CD4-positive, alpha-beta memory T cell (primary cell): Measurements from ENCODE around the gene PRSS38. TPM values are rescaled to one million over a fixed set of nuclear protein-coding genes. Genes with fewer than 3 reads are reported as not detected.

Experiments used
- CTCF ChIA-PET: fragments of 350-600 bp; sonication (Branson Sonifier 250); formaldehyde crosslinking; loops from one replicate; lab custom pipeline; 2021; ENCODE audit warnings: inconsistent platforms; ENCODE audit not compliant: partially characterized antibody; lab: Charles Lee
- POLR2A ChIA-PET: fragments of 350-600 bp; sonication (Branson Sonifier 250); formaldehyde crosslinking; loops from one replicate; lab custom pipeline; 2021; ENCODE audit not compliant: partially characterized antibody; lab: Charles Lee
- DNase-seq, 5 donors: peaks; one replicate each; pipeline versions ENCODE4 v3.0.0 to v3.0.0-alpha.2; 2020 to 2022; ENCODE audit warnings: mixed read lengths in 1 of 5
- H3K27ac ChIP-seq: one replicate; pipeline ENCODE4 v1.7.0; 2013; ENCODE audit warnings: low read depth, low read length
- H3K27me3 ChIP-seq: 2 replicates; pipeline ENCODE4 v1.7.0; 2013; ENCODE audit warnings: mild to moderate bottlenecking, low read length, moderate library complexity; ENCODE audit not compliant: insufficient read depth
- H3K36me3 ChIP-seq: 2 replicates; pipeline ENCODE4 v1.7.0; 2013; ENCODE audit warnings: mild to moderate bottlenecking, low read length, moderate library complexity; ENCODE audit not compliant: insufficient read depth
- H3K4me1 ChIP-seq: 2 replicates; pipeline ENCODE4 v1.7.0; 2013; ENCODE audit warnings: mild to moderate bottlenecking, low read length, moderate library complexity; ENCODE audit not compliant: insufficient read depth
- H3K4me3 ChIP-seq, 2 donors: one replicate each; pipeline ENCODE4 v1.7.0; 2013; ENCODE audit warnings: low read length in 2 of 2, mild to moderate bottlenecking in 1 of 2
- H3K9me3 ChIP-seq, 2 donors: one replicate each; pipeline ENCODE4 v1.7.0; 2013; ENCODE audit warnings: low read length in 2 of 2, control low read depth in 1 of 2; ENCODE audit not compliant: control insufficient read depth in 1 of 2
- H3K27ac Mint-ChIP-seq, 7 donors: one replicate each; pipeline ENCODE4 v1.8.0; 2020 to 2021; ENCODE audit warnings: mixed read lengths in 7 of 7, mild to moderate bottlenecking in 6 of 7, inconsistent platforms in 3 of 7, moderate library complexity in 3 of 7
- H3K27me3 Mint-ChIP-seq, 2 donors: one replicate each; pipeline ENCODE4 v1.8.0; 2020 to 2021; ENCODE audit warnings: mixed read lengths in 2 of 2
- H3K36me3 Mint-ChIP-seq, 2 donors: one replicate each; pipeline ENCODE4 v1.8.0; 2020 to 2021; ENCODE audit warnings: mixed read lengths in 2 of 2, inconsistent platforms in 1 of 2, mild to moderate bottlenecking in 1 of 2
- H3K4me1 Mint-ChIP-seq, 4 donors: one replicate each; pipeline ENCODE4 v1.8.0; 2020 to 2021; ENCODE audit warnings: mixed read lengths in 4 of 4, mild to moderate bottlenecking in 1 of 4
- H3K4me3 Mint-ChIP-seq, 8 donors: one replicate each; pipeline ENCODE4 v1.8.0; 2020 to 2021; ENCODE audit warnings: mixed read lengths in 8 of 8, mild to moderate bottlenecking in 7 of 8, moderate library complexity in 6 of 8, inconsistent platforms in 3 of 8
- H3K9me3 Mint-ChIP-seq, 8 donors: one replicate each; pipeline ENCODE4 v1.8.0; 2020 to 2021; ENCODE audit warnings: mixed read lengths in 8 of 8, mild to moderate bottlenecking in 5 of 8, inconsistent platforms in 3 of 8, moderate library complexity in 1 of 8
- intact Hi-C: fragments of 100-400 bp; cut with micrococcal nuclease; formaldehyde crosslinking; loops from one replicate; pipeline ENCODE4 v1.15.1; 2023
- polyA plus RNA-seq, 2 donors: library from polyadenylated mRNA; unstranded; fragments of 300-500 nt; fragmentation: Illumina TruSeq; gene quantifications; one replicate each; pipeline ENCODE4 v1.2.3, GENCODE V29; 2021
- total RNA-seq, 2 experiments: library from RNA; stranded (reverse); gene quantifications; one replicate each; pipeline ENCODE4 v1.2.3, GENCODE V29; 2021

The PRSS38 gene
- total and polyA plus RNA-seq, 4 experiments from 2014 or later: not detected

DNA sequence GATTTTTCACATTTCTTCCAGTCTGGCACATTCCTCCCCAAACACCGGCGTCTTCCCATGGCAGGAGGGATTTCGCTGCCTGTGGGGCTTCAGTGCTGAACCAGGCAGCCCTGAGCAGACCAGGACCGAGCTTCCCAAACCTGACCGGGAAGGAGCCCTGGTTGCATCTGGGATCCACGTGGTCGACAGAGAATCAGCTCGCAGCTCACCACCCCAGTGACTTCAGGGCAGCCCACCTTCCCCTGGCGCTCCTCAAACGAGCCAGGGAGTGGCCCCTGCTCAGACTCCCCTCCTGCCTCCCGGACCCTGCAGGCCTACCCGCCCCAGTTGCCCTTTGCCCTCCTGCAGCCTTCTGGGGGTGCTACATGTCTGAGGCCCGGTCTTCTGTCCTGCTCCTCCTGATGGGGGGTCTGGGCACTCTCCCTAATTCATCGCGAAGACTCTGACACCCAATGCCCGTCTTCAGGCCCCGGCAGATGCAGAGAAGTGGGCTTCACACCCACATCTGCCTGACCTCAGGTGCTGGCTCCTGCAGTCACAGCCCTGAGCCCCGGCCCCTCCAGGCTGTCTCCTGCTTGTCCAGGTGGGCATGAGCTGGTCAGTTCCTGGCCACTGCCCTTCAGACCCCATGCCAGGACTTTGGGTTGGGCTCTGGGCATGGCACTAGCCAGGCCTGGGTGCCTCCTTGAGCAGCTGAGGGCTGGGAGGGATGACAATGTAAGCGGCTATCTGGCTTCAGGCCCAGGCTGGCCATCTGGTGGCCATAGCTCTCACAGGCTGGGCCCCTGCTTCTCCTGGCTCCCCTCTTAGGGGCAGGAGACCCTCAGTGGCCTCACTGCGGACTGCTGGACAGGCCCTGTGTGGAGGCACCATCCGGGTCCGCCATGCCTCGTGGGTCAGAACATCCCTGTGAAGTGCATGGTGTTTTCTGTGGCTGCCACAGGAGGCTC is 26.1 kb upstream of the PRSS38 start:
- no peaks in the 10 kb centered on the region for H3K9me3 ChIP-seq
- peak overlapping the region; percentile 79 to 93 (median 84) for H3K4me3 Mint-ChIP-seq
- H3K27me3 Mint-ChIP-seq: no peaks in the 10 kb centered on the region
- no peaks in the 10 kb centered on the region for H3K27me3 ChIP-seq
- H3K36me3 Mint-ChIP-seq: no peaks in the 10 kb centered on the region
- ChIA-PET POLR2A (interaction anchor here (1.3 to 3.4 kb wide), 3 partner anchors 15 to 81 kb away, joined by 6 to 38 read pairs (median 15); no protein-coding TSS in a partner anchor), CTCF (interaction anchor here (4.2 kb wide), 1 partner anchor 25 kb away, joined by 43 read pairs; no protein-coding TSS in a partner anchor)
- intact Hi-C loops: loop anchor here (2.0 to 5.0 kb wide), 3 partner anchors 55 to 378 kb away; partner anchors contain the start of genes IBA57, JMJD4 and SNAP47
- peak overlapping the region; percentile 47 for H3K27ac ChIP-seq
- H3K4me1 Mint-ChIP-seq: peaks cover 13 to 46% (median 22%) of the 10 kb centered on the region in 4 donors
- H3K4me3 ChIP-seq: peak overlapping the region in 1 of 2 donors; percentile 62
- H3K27ac Mint-ChIP-seq: peak overlapping the region in 5 of 7 donors; percentile 47 to 86 (median 75)
- peaks cover 28% of the 10 kb centered on the region for H3K4me1 ChIP-seq
- H3K36me3 ChIP-seq: no peaks in the 10 kb centered on the region
- no peak for DNase-seq
- H3K9me3 Mint-ChIP-seq: no peaks in the 10 kb centered on the region

DNA sequence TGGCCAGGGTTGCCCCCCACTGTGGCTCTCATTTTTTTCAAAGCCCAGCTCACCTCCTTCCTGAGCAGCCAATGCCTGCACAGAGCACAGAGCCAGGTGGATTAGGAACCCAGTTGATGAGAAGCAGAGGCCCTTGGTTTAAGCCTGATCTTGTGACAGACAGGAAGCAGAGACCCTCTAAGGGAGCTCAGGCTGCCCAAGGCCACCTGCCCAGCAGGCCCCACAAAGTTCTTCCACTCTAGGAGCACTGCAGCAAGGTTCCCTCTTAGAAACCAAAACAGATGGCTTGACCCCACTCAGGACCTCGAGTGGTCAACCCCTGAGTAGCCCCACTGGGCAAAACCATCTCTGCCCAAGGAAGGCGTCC is 25.5 kb upstream of the PRSS38 start:
- no peaks in the 10 kb centered on the region for H3K9me3 ChIP-seq
- ChIA-PET POLR2A (interaction anchor here (1.0 to 3.4 kb wide), 4 partner anchors 16 to 80 kb away, joined by 3 to 38 read pairs (median 10); no protein-coding TSS in a partner anchor), CTCF (interaction anchor here (4.2 kb wide), 1 partner anchor 26 kb away, joined by 43 read pairs; no protein-coding TSS in a partner anchor)
- Mint-ChIP-seq H3K9me3 (no peaks in the 10 kb centered on the region), H3K27me3 (peaks cover 0 to 2% of the 10 kb centered on the region in 2 donors), H3K36me3 (no peaks in the 10 kb centered on the region), H3K4me1 (peaks cover 13 to 46% (median 22%) of the 10 kb centered on the region in 4 donors), H3K27ac (peak overlapping the region in 1 of 7 donors; percentile 22), H3K4me3 (no peak overlapping the region)
- no peaks in the 10 kb centered on the region for H3K27me3 ChIP-seq
- DNase-seq: no peak
- H3K27ac ChIP-seq: no peak overlapping the region
- intact Hi-C loops: no loop called here
- no peaks in the 10 kb centered on the region for H3K36me3 ChIP-seq
- H3K4me3 ChIP-seq: no peak overlapping the region
- peaks cover 28% of the 10 kb centered on the region for H3K4me1 ChIP-seq

DNA sequence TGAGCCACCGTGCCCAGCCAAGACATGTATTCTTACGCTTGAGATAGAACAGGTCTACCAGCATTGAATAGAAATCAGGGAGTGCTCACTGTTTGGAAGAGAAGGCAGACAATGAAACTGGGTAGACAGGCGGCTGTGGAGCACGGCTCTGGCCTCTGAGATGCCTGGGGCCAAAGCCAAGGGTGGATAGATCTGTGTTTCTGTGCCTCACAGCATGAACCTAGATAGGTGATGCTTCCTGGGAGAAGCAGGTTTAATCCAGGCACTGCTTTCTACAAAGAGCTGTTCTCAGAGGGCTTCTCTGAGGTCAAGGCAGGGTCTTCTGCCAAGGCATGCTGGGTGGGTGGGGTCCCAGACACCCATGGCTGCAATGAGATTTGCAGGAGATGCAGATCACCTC is 24.6 kb upstream of the PRSS38 start:
- Mint-ChIP-seq H3K27ac (peak overlapping the region in 4 of 7 donors; percentile 10 to 82 (median 52)), H3K4me3 (peak overlapping the region in 2 of 8 donors; percentile 57 to 60), H3K27me3 (peaks cover 0 to 2% of the 10 kb centered on the region in 2 donors), H3K4me1 (peaks cover 12 to 41% (median 21%) of the 10 kb centered on the region in 4 donors), H3K36me3 (no peaks in the 10 kb centered on the region), H3K9me3 (no peaks in the 10 kb centered on the region)
- intact Hi-C loops: no loop called here
- Histone ChIP-seq H3K4me1 (peaks cover 28% of the 10 kb centered on the region), H3K27me3 (no peaks in the 10 kb centered on the region), H3K9me3 (no peaks in the 10 kb centered on the region), H3K4me3 (no peak overlapping the region), H3K36me3 (no peaks in the 10 kb centered on the region), H3K27ac (no peak overlapping the region)
- ChIA-PET CTCF (no interaction called here), POLR2A (interaction anchor here (1.0 kb wide), 1 partner anchor 25 kb away, joined by 3 read pairs; no protein-coding TSS in a partner anchor)
- no peak for DNase-seq

DNA sequence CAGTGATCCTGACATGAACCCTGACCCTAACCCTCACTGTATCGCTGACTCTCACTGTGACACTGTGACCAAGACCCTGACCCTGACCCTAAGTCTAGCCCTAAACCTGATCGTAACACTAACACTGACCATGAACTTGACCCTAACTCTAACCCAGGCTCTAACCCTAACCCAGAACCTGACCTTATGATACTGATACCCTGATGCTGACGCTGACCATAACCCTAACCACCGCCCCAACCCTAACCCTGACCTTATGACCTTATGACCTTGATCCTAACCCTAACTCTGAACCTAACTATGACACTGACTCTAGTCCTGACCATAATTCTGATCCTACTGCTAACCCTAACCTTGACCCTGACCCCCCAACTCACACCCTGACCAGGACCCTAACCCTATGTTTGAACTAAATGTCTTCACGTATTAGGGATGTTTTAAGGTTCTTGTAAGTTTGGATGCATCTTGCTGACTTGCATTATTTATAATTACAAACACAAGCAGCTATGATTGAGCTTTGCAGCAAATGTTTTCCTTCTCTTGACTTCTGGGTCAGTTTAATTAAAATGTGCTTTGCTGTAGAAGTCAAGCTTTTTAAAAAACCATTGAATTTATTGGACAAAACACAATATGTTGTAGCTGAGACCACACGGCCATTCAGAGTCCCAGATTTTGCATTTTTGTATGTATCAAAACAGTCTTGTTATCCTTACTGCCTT is 23.9 kb upstream of the PRSS38 start:
- Histone ChIP-seq H3K27me3 (no peaks in the 10 kb centered on the region), H3K9me3 (no peaks in the 10 kb centered on the region), H3K36me3 (no peaks in the 10 kb centered on the region), H3K4me3 (no peak overlapping the region), H3K4me1 (peaks cover 23% of the 10 kb centered on the region), H3K27ac (no peak overlapping the region)
- Mint-ChIP-seq H3K9me3 (no peaks in the 10 kb centered on the region), H3K4me3 (peak overlapping the region in 1 of 8 donors; percentile 55), H3K36me3 (no peaks in the 10 kb centered on the region), H3K27ac (peak overlapping the region in 6 of 7 donors; percentile 0 to 71 (median 45)), H3K4me1 (peaks cover 8 to 37% (median 17%) of the 10 kb centered on the region in 4 donors), H3K27me3 (peaks cover 0 to 2% of the 10 kb centered on the region in 2 donors)
- ChIA-PET POLR2A (no interaction called here), CTCF (no interaction called here)
- DNase-seq: no peak
- intact Hi-C loops: no loop called here

DNA sequence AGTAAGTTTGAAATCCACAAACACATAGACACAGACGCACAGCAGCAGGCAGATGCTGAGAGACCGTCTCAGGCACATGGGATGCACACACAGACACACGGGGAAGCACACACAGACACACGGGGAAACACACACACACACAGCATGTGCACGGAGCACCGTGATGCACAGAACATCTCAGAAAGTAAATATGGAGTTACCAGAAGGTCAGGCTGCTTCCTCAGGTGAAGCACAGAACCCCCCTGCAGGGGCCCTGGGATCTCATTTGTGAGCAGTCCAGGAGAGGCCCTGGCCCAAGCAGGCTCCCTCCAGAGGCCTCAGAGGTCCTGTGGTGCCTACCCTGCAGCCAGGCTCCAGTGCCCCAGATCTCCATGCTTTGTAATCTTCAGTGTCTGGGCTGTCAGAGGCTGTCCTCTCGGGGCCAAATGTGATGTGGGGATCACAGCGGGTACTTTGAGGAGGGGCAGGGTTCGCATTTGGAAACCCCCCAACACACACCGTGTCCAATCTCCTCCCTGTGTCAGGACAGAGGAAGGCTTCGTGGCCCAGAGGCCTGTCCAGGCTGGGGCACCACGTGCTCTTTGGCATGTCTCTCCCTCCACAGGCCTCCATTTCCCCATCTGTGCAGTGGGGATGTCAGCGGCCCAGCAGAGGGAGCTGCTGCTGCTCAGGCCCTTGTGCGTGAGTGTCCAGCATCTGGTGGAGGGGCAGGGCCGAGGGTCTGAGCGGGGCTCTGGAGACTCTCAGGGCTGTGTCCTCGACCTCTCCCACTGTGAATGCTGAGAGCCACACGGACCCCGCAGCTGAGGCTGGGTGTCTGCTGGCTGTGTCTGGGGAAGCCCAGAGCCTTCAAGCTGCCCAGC is 23.0 kb upstream of the PRSS38 start:
- Mint-ChIP-seq H3K36me3 (no peaks in the 10 kb centered on the region), H3K9me3 (no peaks in the 10 kb centered on the region), H3K4me1 (peaks cover 4 to 28% (median 11%) of the 10 kb centered on the region in 4 donors), H3K27me3 (peaks cover 0 to 2% of the 10 kb centered on the region in 2 donors), H3K4me3 (no peak overlapping the region), H3K27ac (peak overlapping the region in 1 of 7 donors; percentile 45)
- ChIA-PET CTCF (interaction anchor here (1.6 kb wide), 1 partner anchor 47 kb away, joined by 3 read pairs; no protein-coding TSS in a partner anchor), POLR2A (interaction anchor here (1.0 kb wide), 1 partner anchor 31 kb away, joined by 3 read pairs; no protein-coding TSS in a partner anchor)
- H3K9me3 ChIP-seq: no peaks in the 10 kb centered on the region
- H3K4me3 ChIP-seq: no peak overlapping the region
- H3K27me3 ChIP-seq: no peaks in the 10 kb centered on the region
- H3K27ac ChIP-seq: no peak overlapping the region
- H3K36me3 ChIP-seq: no peaks in the 10 kb centered on the region
- DNase-seq: no peak
- peaks cover 14% of the 10 kb centered on the region for H3K4me1 ChIP-seq
- intact Hi-C loops: no loop called here
